ENCODE data around the gene OST4.

DNA sequence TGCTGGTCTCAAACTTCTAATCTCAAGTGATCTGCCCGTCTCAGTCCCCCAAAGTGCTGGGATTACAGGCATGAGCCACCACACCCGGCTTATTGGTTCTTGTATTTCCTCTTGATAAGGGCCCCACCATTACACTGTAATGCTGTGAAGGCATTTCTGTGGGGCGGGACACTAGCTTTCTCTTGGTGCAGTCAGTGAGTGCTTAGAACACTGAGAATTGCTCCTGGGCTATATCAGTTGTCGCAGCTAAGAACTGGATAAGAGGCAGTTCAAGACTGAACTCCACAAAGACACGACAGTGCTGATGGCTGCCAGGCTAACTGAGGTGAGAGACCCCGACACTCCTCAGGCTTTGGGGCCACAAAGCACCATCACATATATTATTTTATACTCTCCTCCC is 17.2 kb upstream of the OST4 start:
- TF ChIP-seq POLR2AphosphoS5 (IDR thresholded peaks at IDR 0.05), result no peak
- TF ChIP-seq, protein P1, sequence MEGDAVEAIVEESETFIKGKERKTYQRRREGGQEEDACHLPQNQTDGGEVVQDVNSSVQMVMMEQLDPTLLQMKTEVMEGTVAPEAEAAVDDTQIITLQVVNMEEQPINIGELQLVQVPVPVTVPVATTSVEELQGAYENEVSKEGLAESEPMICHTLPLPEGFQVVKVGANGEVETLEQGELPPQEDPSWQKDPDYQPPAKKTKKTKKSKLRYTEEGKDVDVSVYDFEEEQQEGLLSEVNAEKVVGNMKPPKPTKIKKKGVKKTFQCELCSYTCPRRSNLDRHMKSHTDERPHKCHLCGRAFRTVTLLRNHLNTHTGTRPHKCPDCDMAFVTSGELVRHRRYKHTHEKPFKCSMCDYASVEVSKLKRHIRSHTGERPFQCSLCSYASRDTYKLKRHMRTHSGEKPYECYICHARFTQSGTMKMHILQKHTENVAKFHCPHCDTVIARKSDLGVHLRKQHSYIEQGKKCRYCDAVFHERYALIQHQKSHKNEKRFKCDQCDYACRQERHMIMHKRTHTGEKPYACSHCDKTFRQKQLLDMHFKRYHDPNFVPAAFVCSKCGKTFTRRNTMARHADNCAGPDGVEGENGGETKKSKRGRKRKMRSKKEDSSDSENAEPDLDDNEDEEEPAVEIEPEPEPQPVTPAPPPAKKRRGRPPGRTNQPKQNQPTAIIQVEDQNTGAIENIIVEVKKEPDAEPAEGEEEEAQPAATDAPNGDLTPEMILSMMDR (IDR thresholded peaks at IDR 0.05), result no peak

Data from esophagus muscularis mucosa (tissue), 3 donors.